Smooth muscle cell (in vitro differentiated cells): ENCODE results near the gene LHX6. TPM values are rescaled to one million over a fixed set of nuclear protein-coding genes. Genes with fewer than 3 reads are reported as not detected.
A peak's percentile ranks its signal among the peaks of the same experiment; 100 is the strongest.

ENCODE experiments used
- DNase-seq: peaks from one replicate; lab custom pipeline; 2025; ENCODE audit not compliant: unreplicated experiment; lab: John Stamatoyannopoulos, UW
- H2AFZ ChIP-seq: fragments of 200-600 bp; sonication (generic); 2 replicates; pipeline ENCODE4 v1.6.0; 2016; ENCODE audit warnings: antibody characterized with exemption, low read depth, mild to moderate bottlenecking
- H3F3A ChIP-seq: fragments of 200-600 bp; sonication (generic); 2 replicates; pipeline ENCODE4 v1.6.0; 2017; ENCODE audit warnings: antibody characterized with exemption, low read depth
- H3K27ac ChIP-seq: fragments of 200-600 bp; sonication (generic); 2 replicates; pipeline ENCODE4 v1.5.1; 2016; ENCODE audit warnings: low read depth, mild to moderate bottlenecking
- H3K27me3 ChIP-seq: fragments of 200-600 bp; sonication (generic); 2 replicates; pipeline ENCODE4 v1.6.1; 2016; ENCODE audit warnings: low read depth, mild to moderate bottlenecking
- H3K36me3 ChIP-seq: fragments of 200-600 bp; sonication (generic); 2 replicates; pipeline ENCODE4 v1.5.1; 2016; ENCODE audit warnings: low read depth
- H3K4me1 ChIP-seq: fragments of 200-600 bp; sonication (generic); 2 replicates; pipeline ENCODE4 v1.5.1; 2016; ENCODE audit warnings: low read depth
- H3K4me2 ChIP-seq: fragments of 200-600 bp; sonication (generic); 2 replicates; pipeline ENCODE4 v1.6.0; 2016; ENCODE audit warnings: mild to moderate bottlenecking
- H3K4me3 ChIP-seq: fragments of 200-600 bp; sonication (generic); 2 replicates; pipeline ENCODE4 v1.5.1; 2016; ENCODE audit warnings: mild to moderate bottlenecking
- H3K79me2 ChIP-seq: fragments of 200-600 bp; sonication (generic); 2 replicates; pipeline ENCODE4 v1.6.0; 2016; ENCODE audit warnings: low read depth, mild to moderate bottlenecking
- H3K9ac ChIP-seq: fragments of 200-600 bp; sonication (generic); 2 replicates; pipeline ENCODE4 v1.6.0; 2016; ENCODE audit warnings: low read depth
- H3K9me3 ChIP-seq: fragments of 200-600 bp; sonication (generic); replicated peaks from 2 replicates; pipeline ENCODE4 v1.5.1; 2016; ENCODE audit warnings: low read depth
- H4K20me1 ChIP-seq: fragments of 200-600 bp; sonication (generic); 2 replicates; pipeline ENCODE4 v1.6.0; 2016; ENCODE audit warnings: low read depth
- CTCF ChIP-seq: fragments of 200-600 bp; sonication (generic); IDR thresholded peaks from 2 replicates; pipeline ENCODE4 v1.5.1; 2017; ENCODE audit warnings: borderline replicate concordance, mild to moderate bottlenecking, antibody characterized with exemption; ENCODE audit not compliant: insufficient read depth, poor library complexity, severe bottlenecking
- WGBS: methylation state at CpG from one replicate; pipeline ENCODE4 v1.1.7; 2016; ENCODE audit warnings: low lambda C conversion rate; 5-methylcytosine and 5-hydroxymethylcytosine counted together
- polyA plus RNA-seq: library from polyadenylated mRNA; unstranded; fragments of >200 nt; fragmentation: Nextera tagmentation; extraction: Ambion mirVana; gene quantifications from 2 replicates; pipeline ENCODE4 v1.2.1, GENCODE V29; 2016
- total RNA-seq: library from RNA; depleted of rRNA; stranded (reverse); fragments of >200 nt; gene quantifications from 2 replicates; pipeline ENCODE4 v1.2.3, GENCODE V29; 2014

The LHX6 gene
- total and polyA plus RNA-seq, 2 experiments from 2014 or later, result not detected

GRCh38 chr9:122223435-122223834 is 5.3 kb downstream of the LHX6 start:
- TF ChIP-seq CTCF, result no peak
- no peaks in the 10 kb centered on the region for H3F3A ChIP-seq
- H3K4me1 ChIP-seq, result peaks cover 27% of the 10 kb centered on the region
- H3K36me3 ChIP-seq, result no peaks in the 10 kb centered on the region
- no peak overlapping the region for H3K4me2 ChIP-seq
- H3K79me2 ChIP-seq, result no peaks in the 10 kb centered on the region
- H3K27me3 ChIP-seq, result peaks cover 100% of the 10 kb centered on the region
- H3K9ac ChIP-seq, result no peak overlapping the region
- no peaks in the 10 kb centered on the region for H4K20me1 ChIP-seq
- H3K9me3 ChIP-seq, result no peaks in the 10 kb centered on the region
- no peak overlapping the region for H3K4me3 ChIP-seq
- DNase-seq, result no peak
- H2AFZ ChIP-seq, result no peak overlapping the region
- no peak overlapping the region for H3K27ac ChIP-seq
- WGBS, result 84% methylated on average over 5 of the region's 5 CpGs

GRCh38 chr9:122222791-122223190 is 6.0 kb downstream of the LHX6 start:
- Histone ChIP-seq H3K79me2 (no peaks in the 10 kb centered on the region), H2AFZ (no peak overlapping the region), H3K27ac (no peak overlapping the region), H3K9me3 (no peaks in the 10 kb centered on the region), H3K9ac (no peak overlapping the region), H3K27me3 (peaks cover 100% of the 10 kb centered on the region), H3K4me3 (no peak overlapping the region), H4K20me1 (no peaks in the 10 kb centered on the region), H3K4me2 (no peak overlapping the region), H3F3A (no peaks in the 10 kb centered on the region), H3K36me3 (no peaks in the 10 kb centered on the region), H3K4me1 (peaks cover 21% of the 10 kb centered on the region)
- 63% methylated on average over 5 of the region's 5 CpGs for WGBS
- DNase-seq, result no peak
- TF ChIP-seq CTCF, result no peak

GRCh38 chr9:122221183-122221811 is 7.5 kb downstream of the LHX6 start:
- H3K27me3 ChIP-seq, result peaks cover 100% of the 10 kb centered on the region
- no peak for DNase-seq
- H3K27ac ChIP-seq, result no peak overlapping the region
- no peak overlapping the region for H3K4me3 ChIP-seq
- H3K36me3 ChIP-seq, result no peaks in the 10 kb centered on the region
- TF ChIP-seq CTCF, result no peak
- H2AFZ ChIP-seq, result no peak overlapping the region
- H3K9ac ChIP-seq, result no peak overlapping the region
- no peak overlapping the region for H3K4me2 ChIP-seq
- no peaks in the 10 kb centered on the region for H4K20me1 ChIP-seq
- 9% methylated on average over 27 of the region's 27 CpGs for WGBS
- no peaks in the 10 kb centered on the region for H3K79me2 ChIP-seq
- H3K9me3 ChIP-seq, result no peaks in the 10 kb centered on the region
- peaks cover 17% of the 10 kb centered on the region for H3K4me1 ChIP-seq
- H3F3A ChIP-seq, result no peaks in the 10 kb centered on the region

GRCh38 chr9:122220673-122221182 is 8.0 kb downstream of the LHX6 start:
- WGBS, result 12% methylated on average over 18 of the region's 18 CpGs
- H3K4me2 ChIP-seq, result peak overlapping the region; percentile 57
- no peaks in the 10 kb centered on the region for H3K36me3 ChIP-seq
- no peak overlapping the region for H3K4me3 ChIP-seq
- peaks cover 17% of the 10 kb centered on the region for H3K4me1 ChIP-seq
- H3K79me2 ChIP-seq, result no peaks in the 10 kb centered on the region
- H3K9ac ChIP-seq, result no peak overlapping the region
- no peak for TF ChIP-seq CTCF
- no peaks in the 10 kb centered on the region for H3F3A ChIP-seq
- no peak for DNase-seq
- H3K27ac ChIP-seq, result no peak overlapping the region
- H3K27me3 ChIP-seq, result peaks cover 100% of the 10 kb centered on the region
- no peaks in the 10 kb centered on the region for H4K20me1 ChIP-seq
- H3K9me3 ChIP-seq, result no peaks in the 10 kb centered on the region
- no peak overlapping the region for H2AFZ ChIP-seq
